Measurements from ENCODE around the gene SLC26A11.

SLC26A11 gene

DNA sequence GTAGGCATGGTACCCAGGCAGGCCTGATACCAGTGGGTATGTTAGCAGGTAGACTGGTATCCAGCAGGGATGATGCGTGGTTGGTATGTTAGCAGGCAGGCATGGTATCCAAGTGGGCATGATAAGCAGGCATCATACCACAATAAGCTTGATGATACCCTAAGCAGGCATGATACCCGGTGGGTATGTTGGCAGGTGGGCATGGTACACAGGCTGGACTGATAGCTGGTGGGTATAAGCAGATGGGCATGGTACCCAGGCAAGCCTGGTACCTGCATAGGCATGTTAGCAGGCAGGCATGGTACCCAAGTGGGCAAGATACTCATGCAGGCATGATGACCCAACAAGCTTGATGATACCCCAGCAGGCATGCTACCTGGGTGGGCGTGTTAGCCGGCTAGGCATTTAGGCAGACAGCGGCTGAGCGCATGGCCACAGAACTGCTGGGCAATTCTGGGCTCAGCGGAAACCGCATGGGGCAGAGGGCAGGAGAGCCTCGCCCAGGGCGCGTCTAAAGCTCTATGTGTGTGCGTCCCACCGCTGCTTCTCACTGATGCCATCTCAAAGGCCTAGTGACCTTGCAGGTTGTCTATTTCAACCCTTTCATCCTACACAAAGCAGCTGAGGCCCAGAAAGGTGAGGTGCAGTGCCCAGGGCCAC lies 2.4 kb upstream of the SLC26A11 start:
- DNase-seq (ENCODE audit: low spot score) = no peak

DNA sequence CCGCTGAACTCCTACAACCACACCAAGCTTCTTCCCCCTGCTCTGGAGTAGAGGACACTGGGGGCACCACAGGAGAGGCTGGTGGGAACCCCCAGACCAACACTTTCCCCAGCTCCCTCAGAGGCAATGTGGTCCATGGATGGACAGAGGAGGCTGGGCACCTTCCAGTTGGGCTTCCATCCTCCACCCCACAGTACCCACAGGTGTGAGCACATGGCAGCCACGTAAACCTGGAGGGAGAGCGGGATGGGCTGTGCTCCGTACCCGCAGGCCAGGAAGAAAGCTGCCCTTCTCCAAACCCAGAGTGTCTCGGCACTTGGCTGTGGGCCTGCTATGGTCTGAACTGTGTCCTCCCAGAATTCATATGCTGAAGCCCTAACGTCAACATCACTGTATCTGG lies 1.8 kb upstream of the SLC26A11 start:
- DNase-seq (ENCODE audit: low spot score) = no peak

DNA sequence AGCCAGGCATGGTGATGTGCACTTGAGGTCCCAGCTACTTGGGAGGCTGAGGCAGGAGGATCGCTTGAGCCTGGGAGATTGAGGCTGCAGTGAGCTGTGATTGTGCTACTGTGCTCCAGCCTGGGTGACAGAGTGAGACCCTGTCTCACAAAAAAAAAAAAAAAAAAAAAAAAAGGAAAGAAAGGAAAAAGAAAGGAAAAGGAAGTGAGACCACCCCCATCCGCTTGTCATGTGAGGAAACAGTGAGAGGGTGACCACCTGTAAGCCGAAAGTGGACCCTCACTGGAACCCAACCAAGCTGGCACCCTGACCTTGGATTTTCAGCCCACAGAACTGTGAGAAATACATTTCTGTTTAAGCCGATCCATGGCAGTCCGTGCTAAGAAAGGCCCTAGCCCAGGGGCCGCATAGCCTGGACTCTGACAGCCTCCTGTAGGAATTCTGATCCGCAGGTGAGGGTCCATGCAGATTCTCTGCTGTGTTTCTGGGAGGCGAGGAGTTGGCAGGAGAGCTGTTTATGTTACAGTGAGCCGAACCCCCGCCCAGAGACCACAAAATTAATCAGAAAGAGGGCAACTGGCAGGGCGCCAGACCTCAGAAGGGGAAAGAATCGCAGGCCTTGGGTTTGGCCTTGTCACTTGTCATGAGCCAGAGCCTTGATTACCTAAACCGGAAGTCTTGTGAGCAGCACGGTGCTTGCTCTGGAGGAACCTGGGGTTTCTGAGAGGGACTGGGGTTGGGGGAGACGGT lies 1.0 kb upstream of the SLC26A11 start:
- peak; percentile 85 for DNase-seq (ENCODE audit: low spot score)

DNA sequence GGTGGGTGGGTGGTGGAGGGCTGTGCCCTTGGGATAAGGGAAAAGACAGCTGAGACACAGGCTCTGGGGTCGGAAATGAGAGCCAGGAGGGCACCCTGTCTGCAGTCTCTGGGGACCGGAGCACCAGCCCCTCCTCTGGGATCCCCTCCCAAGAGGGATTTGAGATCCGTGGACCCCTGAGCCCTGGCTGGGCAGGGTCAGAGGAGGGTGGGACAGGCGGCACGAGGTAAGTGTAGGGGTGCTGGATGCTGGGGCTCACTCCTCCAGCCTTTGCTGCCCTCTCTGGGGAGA lies 519 bp upstream of the SLC26A11 start:
- DNase-seq (ENCODE audit: low spot score) = no peak

DNA sequence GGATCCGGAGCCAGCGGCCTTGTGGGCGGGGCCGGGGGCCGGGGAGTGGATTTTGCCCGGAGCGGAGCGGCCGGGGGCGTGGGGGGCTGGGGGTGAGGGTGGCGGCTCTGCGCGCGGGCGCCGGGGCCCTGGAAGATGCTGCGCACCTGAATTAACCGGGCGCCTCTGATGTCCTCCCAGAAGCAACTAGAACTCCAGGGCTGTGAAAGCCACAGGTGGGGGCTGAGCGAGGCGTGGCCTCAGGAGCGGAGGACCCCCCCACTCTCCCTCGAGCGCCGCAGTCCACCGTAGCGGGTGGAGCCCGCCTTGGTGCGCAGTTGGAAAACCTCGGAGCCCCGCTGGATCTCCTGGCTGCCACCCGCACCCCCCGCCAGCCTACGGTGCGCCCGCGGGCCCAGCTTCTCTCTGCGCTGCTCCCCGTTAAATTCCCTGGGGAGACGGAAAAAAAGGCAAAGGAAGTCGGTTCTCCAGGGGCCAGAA lies 549 bp downstream of the SLC26A11 start:
- DNase-seq (ENCODE audit: low spot score) = no peak

DNA sequence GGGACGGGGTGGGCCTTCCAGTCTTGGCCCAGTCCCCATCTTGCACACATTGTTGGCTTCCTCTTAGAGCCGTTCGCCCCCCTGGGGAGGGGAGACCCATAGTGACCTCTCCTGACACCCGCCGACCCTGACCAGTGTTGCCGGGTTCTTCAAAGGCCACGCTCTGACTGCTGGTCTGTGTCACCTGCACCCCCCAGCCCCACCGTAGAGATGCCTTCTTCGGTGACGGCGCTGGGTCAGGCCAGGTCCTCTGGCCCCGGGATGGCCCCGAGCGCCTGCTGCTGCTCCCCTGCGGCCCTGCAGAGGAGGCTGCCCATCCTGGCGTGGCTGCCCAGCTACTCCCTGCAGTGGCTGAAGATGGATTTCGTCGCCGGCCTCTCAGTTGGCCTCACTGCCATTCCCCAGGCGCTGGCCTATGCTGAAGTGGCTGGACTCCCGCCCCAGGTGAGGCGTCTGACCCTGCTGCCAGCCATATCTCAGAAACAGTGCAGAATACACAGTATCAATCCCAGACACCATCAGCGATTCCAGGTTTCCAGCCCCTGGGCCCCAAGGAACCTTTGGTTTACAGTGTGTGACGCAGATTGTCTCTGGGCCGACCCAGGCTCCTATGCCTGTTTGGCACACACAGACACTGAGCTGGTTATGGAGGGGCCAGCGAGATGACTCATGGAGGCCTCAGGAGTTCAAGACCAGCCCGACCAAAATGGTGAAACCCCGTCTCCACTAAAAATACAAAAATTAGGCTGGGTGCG lies 1.3 kb downstream of the SLC26A11 start:
- no peak for DNase-seq (ENCODE audit: low spot score)

DNA sequence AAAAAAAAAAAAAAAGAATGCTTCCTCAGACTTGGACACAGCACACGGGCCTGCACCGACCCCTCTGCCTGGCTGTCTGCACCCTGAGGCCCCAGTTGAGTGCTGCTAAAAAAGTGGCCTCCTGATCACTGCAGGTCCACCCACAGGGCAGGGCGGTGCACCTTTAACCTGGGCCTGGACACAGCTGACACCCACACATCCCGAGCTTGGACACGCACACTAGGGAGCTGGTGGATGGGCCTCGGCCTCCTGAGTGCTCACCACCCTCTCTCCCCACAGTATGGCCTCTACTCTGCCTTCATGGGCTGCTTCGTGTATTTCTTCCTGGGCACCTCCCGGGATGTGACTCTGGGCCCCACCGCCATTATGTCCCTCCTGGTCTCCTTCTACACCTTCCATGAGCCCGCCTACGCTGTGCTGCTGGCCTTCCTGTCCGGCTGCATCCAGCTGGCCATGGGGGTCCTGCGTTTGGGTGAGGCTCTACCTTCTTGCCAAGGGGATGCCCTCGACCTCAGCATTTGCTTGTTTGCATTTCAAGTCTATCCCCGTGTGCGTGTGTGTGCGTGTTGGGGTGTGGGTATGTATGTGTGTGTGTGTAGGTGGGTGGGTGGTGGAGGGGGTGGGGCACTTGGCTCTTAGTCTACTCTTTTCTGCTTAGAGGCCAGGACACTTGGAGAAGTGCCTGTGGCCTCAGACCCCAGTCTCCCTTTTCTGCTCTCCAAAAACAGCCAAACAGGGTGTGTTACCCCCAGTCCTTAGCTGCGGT lies 2.3 kb downstream of the SLC26A11 start:
- no peak for DNase-seq (ENCODE audit: low spot score)

DNA sequence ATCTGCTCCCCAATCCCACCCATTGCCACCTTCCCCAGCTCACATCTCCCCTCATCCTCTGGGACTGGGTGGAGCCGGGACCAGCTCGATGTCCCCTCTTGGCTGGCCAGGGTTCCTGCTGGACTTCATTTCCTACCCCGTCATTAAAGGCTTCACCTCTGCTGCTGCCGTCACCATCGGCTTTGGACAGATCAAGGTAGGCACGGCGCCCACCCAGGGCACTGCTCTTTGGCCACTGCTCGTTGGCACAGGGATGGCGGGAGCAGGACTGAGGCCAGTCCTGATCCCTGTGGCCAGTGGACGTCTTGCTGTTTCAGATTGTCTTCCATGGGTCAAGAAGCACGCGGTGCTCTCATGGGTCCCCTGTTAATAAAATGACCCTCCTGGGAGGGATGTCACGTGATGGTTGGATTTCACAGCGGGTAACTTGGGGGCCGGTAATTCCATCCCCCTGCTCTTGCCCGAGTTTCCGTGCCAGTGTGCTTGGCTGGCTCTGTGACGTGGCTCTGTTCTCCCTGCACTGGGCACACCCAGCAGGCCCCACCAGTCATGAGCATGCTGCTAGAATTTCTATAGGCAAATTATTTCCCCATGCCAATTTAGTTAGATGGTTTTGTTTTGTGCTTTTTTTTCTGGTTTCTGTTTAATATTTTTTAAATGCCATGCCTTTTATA lies 3.1 kb downstream of the SLC26A11 start:
- DNase-seq (ENCODE audit: low spot score) = no peak

DNA sequence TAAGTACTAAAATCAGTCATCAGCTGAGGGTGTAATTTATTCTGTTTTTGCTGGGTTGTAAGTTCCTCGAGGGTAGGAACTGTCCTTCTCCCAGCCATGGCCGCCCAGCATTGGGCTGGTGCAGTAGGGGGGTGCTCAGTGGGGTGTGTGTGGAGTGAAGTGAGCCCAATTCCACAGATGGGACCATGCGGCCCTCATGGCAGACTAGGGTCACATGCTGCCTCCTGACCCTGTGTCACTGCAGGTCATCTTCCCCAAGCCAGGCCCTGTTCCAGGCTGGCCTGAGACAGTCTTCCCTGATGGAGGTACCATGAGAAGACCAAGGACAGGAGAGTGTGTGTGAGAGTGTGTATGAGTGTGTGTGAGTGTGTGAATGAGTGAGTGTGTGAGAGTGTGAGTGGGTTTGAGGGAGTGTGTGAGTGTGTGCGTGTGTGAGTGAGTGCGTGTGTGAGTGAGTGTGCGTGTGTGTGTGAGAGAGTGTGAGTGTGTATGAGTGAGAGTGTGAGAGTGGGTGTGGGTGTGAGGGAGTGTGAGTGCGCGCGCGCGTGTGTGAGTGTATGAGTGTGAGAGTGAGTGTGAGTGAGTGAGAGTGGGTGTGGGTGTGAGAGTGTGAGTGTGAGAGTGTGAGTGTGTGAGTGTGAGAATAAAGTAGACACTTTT lies 3.7 kb downstream of the SLC26A11 start:
- no peak for DNase-seq (ENCODE audit: low spot score)

DNA sequence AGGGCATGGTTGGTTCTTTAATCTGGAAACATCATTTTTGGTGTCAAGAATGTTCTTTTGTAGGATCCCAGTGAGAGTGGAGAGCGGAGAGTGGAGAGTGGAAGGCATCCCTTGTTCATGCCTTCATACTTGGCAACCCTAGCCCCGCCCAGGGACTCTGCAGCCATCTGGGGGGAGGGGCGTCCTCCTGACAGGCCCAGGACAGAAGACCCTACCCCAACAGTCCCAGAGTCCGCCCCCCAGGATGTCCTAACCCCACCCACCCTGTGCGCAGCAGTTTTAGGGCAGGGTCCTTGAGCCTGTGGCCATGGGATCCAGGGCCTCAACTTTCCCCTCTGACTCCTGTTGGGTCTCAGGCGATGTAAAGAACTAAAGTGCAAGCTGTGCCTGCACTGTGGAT lies 4.5 kb downstream of the SLC26A11 start:
- DNase-seq (ENCODE audit: low spot score) = no peak

DNA sequence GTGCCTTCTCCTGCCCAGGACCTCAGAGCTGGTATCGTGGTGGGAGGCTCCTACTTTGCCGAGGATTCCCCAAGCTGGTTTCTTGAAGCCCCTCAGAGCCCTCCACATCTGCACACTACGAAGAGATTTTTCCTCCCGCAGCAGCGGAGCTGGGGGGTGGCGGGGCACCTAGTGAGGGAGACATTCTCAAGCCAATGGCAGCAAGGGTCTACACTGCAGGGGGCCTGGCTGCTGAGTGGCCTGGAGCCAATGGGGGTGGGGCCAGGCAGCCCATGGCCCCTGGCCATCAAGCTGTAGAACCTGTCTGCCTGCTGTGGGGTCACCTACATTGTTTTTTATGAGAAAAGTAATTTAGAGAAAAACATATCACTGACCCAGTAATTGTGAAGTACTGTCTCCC lies 5.0 kb downstream of the SLC26A11 start:
- DNase-seq (ENCODE audit: low spot score) = no peak

DNA sequence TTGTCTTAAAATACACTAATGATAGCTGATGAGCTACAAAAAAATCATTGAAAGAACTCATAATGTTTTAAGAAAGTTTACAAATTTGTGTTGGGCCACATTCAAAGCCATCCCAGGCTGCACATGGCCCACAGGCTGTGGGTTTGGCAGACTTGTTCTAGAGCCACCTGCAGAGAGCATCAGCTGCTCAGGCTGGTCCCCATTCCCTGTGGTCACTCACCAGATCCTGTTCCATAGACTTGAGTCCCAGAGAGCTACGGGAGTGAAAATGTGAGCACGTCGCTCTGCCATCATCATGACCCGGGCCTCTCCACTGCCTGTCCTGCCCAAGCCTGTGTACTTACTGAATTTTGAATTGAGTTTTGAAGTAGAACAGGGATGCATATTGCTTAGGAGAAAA lies 6.9 kb downstream of the SLC26A11 start:
- no peak for DNase-seq (ENCODE audit: low spot score)

DNA sequence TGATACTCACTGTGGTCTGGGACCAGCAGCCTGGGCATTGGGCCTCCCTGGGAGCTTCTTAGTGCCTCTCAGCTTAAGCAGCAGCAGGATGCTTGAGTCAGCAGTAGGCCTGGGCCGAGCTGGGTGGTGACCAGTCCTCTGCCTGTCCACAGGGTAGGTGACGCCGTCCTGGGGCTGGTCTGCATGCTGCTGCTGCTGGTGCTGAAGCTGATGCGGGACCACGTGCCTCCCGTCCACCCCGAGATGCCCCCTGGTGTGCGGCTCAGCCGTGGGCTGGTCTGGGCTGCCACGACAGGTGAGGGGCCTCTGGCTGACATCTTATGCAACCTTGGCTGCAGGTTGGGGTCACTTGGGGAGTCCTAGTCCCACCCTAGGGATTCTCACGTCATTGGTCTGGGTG lies 7.4 kb downstream of the SLC26A11 start:
- no peak for DNase-seq (ENCODE audit: low spot score)

DNA sequence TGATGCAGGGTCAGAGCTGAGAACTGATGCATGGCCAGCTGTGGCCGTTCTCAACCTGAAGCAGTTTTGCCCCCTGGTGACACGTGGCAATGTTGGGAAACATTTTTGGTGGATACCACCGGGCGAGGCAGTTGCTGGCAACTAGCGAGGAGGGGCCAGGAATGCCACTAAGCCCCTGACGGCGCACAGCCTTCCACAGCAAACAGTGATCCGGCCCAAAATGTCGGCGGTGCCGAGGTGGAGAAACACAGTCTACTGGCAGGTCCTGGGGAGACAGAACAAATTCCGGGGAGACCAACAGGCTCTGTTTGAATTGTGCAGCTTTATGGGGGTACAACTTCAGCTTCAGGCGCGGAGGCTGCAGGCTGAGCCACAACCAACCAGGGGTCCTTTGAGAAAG lies 8.2 kb downstream of the SLC26A11 start:
- DNase-seq (ENCODE audit: low spot score) = no peak

DNA sequence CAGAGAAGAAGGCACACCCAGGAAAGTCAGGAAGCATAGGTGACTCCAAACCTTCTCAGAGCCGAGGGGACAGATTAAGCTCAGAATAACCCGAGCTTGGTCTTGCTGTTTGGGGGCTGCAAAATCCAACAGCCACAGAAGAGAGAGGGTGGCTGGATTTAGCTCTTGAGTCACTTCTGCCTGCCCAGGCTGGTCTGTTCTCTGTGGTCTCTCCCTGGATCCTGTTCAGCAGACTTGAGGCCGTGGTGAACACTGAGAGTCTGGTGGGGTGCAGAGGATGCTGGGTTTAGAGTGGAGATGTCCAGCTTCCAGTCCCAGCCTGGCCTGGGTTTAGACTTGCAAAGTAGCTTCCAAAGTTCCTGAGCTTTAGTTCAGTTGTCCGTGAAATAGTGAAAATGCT lies 8.8 kb downstream of the SLC26A11 start:
- DNase-seq (ENCODE audit: low spot score) = no peak

DNA sequence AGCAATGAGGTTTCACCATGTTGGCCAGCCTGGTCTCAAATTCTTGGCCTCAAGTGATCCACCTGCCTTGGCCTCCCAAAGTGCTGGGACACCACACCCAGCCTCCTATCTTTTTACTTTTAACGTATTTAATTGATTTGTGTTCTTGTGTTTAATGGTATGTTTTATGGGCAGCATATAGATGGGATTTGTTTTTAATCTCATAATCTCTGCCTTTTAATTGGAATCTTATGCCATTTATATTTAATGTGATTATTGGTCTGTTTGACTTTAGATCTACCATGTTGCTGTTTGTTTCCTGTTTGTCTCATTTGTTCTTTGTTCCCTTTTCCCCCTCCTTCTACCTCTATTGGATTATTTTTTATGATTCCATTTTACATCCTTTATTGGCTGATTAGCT lies 12.2 kb downstream of the SLC26A11 start:
- no peak for DNase-seq (ENCODE audit: low spot score)

DNA sequence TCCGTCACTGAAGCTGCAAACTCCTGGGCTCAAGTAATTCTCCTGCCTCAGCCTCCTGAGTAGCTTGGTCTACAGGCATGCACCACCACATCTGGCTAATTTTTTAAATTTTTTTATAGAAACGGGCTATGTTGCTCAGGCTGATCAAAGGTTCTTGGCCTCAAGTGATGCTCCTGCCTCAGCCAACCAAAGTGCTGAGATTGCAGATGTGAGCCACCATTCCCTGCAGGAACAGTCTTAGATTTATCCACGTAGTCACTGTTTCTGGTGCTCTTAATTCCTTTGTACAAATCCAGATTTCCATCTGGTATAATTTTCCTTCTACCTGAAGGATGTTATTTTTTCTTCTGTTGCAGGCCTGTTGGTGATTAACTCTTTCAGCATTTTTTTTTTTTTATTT lies 13.0 kb downstream of the SLC26A11 start:
- DNase-seq (ENCODE audit: low spot score) = no peak

DNA sequence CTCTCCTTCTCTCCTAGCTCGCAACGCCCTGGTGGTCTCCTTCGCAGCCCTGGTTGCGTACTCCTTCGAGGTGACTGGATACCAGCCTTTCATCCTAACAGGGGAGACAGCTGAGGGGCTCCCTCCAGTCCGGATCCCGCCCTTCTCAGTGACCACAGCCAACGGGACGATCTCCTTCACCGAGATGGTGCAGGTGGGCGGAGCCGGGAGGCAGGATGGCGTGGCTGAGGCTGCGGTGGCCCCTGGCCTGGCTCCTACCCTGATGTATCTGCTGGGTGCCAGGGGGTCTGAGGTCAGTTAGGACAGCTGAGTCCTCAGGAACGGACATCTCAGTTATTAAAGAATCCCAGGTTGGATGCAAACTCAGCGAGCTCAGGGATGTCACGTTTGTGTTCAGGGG lies 16.7 kb downstream of the SLC26A11 start:
- no peak for DNase-seq (ENCODE audit: low spot score)

DNA sequence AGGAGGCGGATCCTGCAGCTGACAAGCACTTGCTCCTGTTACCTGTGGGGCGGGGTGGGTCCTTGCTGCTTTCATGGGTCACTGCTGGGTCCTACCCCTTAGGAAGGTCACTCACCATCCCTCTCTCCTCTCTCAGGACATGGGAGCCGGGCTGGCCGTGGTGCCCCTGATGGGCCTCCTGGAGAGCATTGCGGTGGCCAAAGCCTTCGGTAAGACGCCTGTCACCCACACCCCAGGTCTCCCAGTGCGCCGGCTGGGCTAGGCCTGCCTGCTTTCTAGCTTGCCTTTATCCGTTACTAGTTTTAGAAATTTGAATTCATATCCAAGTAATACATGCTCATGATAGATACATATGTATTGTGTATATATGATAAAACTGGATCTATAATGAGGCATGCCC lies 17.2 kb downstream of the SLC26A11 start:
- no peak for DNase-seq (ENCODE audit: low spot score)

DNA sequence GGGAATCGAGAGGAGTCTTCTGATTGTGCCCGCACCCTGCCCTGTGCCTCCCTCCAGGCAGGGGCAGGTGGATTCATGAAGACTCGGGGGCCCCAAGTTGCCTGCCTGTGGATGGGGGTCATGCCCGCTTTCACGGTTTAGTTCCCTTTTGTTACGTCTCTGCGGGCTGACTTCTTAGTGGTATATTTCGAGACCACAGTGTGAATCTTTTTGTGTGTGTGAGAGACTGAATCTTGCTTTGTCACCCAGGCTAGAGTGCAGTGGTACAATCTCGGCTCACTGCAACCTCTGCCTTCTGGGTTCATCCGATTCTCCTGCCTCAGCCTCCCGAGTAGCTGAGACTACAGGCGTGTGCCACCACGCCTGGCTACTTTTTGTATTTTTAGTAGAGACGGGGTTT lies 22.3 kb downstream of the SLC26A11 start:
- DNase-seq (ENCODE audit: low spot score) = no peak

Measured in LoVo (cell line).